ENCODE measurements around the gene SMR3B. TPM values are rescaled to one million over a fixed set of nuclear protein-coding genes. Genes with fewer than 3 reads are reported as not detected.

Gene SMR3B
- polyA plus RNA-seq, 1 of the 3 experiments (the other 2 are of a cell fraction), result not detected

DNA sequence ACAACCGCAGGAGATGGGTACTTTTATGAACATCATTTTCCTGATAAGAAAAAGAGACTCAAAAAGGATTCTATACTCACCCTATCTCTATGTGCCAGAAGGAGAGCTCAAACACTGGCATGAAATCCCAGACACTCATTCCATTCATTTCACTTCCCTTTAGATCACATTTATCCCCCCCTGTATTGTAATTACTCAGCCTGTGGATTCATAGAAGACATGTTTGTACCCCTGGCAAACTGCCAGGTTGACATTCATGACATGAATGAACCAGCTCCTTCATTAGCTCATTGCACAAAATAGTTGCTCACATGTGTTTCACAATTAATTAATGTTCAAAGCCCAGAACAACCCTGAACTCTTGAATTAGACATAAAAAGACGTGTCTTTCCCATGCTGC, 17.5 kb upstream of the SMR3B start:
- H3K9me3 ChIP-seq, result no peaks in the 10 kb centered on the region

DNA sequence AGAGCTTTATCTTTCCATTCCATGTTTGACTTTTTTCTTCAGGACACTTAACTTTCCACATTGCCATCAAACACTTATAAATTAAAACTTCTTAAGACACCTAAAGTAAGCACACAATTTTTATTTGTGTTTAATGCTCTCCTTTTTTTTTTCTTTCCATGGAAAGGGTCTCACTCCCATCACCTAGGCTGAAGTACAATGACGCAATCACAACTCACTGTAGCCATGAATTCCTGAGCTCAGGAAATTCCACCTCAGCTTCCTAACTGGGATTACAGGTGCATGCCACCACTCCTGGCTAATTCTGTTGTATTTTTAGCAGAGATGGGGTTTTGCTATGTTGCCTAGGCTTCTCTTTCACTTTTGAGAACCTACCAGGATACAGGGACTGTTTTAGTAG, 15.1 kb upstream of the SMR3B start:
- H2AFZ ChIP-seq (ENCODE audit: low read depth), result no peak overlapping the region
- H3K27me3 ChIP-seq (ENCODE audit: insufficient read depth), result no peaks in the 10 kb centered on the region
- H3K4me1 ChIP-seq (ENCODE audit: control insufficient read depth in 1 of 2, insufficient read depth in 2 of 2, low read depth in 1 of 2, low read length in 1 of 2), result no peaks in the 10 kb centered on the region
- no peaks in the 10 kb centered on the region for H4K20me1 ChIP-seq (ENCODE audit: insufficient read depth)
- CTCF ChIA-PET, result no interaction called here
- H3K36me3 ChIP-seq (replicated peaks in 1 of 2; ENCODE audit: control insufficient read depth in 1 of 2, insufficient read depth in 2 of 2, low read length in 1 of 2), result no peaks in the 10 kb centered on the region
- no peak overlapping the region for H3K27ac ChIP-seq (ENCODE audit: low read depth in 2 of 2, low read length in 1 of 2)
- H3K9ac ChIP-seq, result no peak overlapping the region
- no peaks in the 10 kb centered on the region for H3F3A ChIP-seq (replicated peaks; ENCODE audit: insufficient read depth)
- 8% methylated on average over 1 of the region's 1 CpG for WGBS (ENCODE audit: low lambda C conversion rate)
- H3K9me2 ChIP-seq, result no peaks in the 10 kb centered on the region
- no peaks in the 10 kb centered on the region for H3K9me3 ChIP-seq
- H3K79me2 ChIP-seq (ENCODE audit: insufficient read depth), result no peaks in the 10 kb centered on the region
- no peak overlapping the region for H3K4me2 ChIP-seq
- POLR2A ChIA-PET, result no interaction called here
- no peak for DNase-seq
- H3K4me3 ChIP-seq (ENCODE audit: low read depth in 2 of 2, low read length in 1 of 2), result no peak overlapping the region
- TF ChIP-seq, protein P1, sequence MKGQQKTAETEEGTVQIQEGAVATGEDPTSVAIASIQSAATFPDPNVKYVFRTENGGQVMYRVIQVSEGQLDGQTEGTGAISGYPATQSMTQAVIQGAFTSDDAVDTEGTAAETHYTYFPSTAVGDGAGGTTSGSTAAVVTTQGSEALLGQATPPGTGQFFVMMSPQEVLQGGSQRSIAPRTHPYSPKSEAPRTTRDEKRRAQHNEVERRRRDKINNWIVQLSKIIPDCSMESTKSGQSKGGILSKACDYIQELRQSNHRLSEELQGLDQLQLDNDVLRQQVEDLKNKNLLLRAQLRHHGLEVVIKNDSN (IDR thresholded peaks at IDR 0.05; ENCODE audit: borderline replicate concordance, low read depth), result no peak
- TF ChIP-seq MXI1 (IDR thresholded peaks at IDR 0.05; ENCODE audit: low read depth, low read length) (no peak), TCF12 (IDR thresholded peaks at IDR 0.05) (no peak), FOSL2 (IDR thresholded peaks at IDR 0.05; ENCODE audit: borderline replicate concordance, low read depth) (no peak), EZH2phosphoT487 (IDR thresholded peaks at IDR 0.05; ENCODE audit: borderline replicate concordance, low read depth) (no peak), RFX5 (IDR thresholded peaks at IDR 0.05; ENCODE audit: low read length) (no peak), CTCF (IDR thresholded peaks at IDR 0.05) (no peak)
- TF ChIP-seq, protein P2, sequence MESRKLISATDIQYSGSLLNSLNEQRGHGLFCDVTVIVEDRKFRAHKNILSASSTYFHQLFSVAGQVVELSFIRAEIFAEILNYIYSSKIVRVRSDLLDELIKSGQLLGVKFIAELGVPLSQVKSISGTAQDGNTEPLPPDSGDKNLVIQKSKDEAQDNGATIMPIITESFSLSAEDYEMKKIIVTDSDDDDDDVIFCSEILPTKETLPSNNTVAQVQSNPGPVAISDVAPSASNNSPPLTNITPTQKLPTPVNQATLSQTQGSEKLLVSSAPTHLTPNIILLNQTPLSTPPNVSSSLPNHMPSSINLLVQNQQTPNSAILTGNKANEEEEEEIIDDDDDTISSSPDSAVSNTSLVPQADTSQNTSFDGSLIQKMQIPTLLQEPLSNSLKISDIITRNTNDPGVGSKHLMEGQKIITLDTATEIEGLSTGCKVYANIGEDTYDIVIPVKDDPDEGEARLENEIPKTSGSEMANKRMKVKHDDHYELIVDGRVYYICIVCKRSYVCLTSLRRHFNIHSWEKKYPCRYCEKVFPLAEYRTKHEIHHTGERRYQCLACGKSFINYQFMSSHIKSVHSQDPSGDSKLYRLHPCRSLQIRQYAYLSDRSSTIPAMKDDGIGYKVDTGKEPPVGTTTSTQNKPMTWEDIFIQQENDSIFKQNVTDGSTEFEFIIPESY (IDR thresholded peaks at IDR 0.05; ENCODE audit: borderline replicate concordance, low read depth), result no peak

More for the DNA sequence above, 17.5 kb upstream of the SMR3B start:
- 3% methylated on average over 2 of the region's 2 CpGs for WGBS (ENCODE audit: low lambda C conversion rate)
- no peak overlapping the region for H3K4me3 ChIP-seq (ENCODE audit: low read depth in 2 of 2, low read length in 1 of 2)
- H2AFZ ChIP-seq (ENCODE audit: low read depth), result no peak overlapping the region
- H3K9me2 ChIP-seq, result no peaks in the 10 kb centered on the region
- no peaks in the 10 kb centered on the region for H3F3A ChIP-seq (replicated peaks; ENCODE audit: insufficient read depth)
- TF ChIP-seq TAF1 (IDR thresholded peaks at IDR 0.05; ENCODE audit: borderline replicate concordance, low read depth, low read length) (no peak), RXRA (IDR thresholded peaks at IDR 0.05; ENCODE audit: borderline replicate concordance, low read depth) (no peak), RAD21 (IDR thresholded peaks at IDR 0.05; ENCODE audit: low read length) (no peak), USF2 (IDR thresholded peaks at IDR 0.05; ENCODE audit: borderline replicate concordance, low read depth, low read length) (no peak), EP300 (IDR thresholded peaks at IDR 0.05; ENCODE audit: borderline replicate concordance in 1 of 2, low read depth in 1 of 2, low read length in 1 of 2) (no peak), MAX (IDR thresholded peaks at IDR 0.05; ENCODE audit: low read depth) (no peak), FOSL2 (IDR thresholded peaks at IDR 0.05; ENCODE audit: borderline replicate concordance, low read depth) (no peak), JUND (IDR thresholded peaks at IDR 0.05) (no peak), ELF1 (IDR thresholded peaks at IDR 0.05) (no peak), YY1 (IDR thresholded peaks at IDR 0.05; ENCODE audit: low read depth) (no peak), RCOR1 (IDR thresholded peaks at IDR 0.05; ENCODE audit: low read length) (no peak), RFX5 (IDR thresholded peaks at IDR 0.05; ENCODE audit: low read length) (no peak), CTCF (IDR thresholded peaks at IDR 0.05) (no peak), MEF2A (IDR thresholded peaks at IDR 0.05; ENCODE audit: borderline replicate concordance, low read depth) (no peak)
- no peaks in the 10 kb centered on the region for H3K79me2 ChIP-seq (ENCODE audit: insufficient read depth)
- POLR2A ChIA-PET, result no interaction called here
- DNase-seq, result no peak
- no peaks in the 10 kb centered on the region for H3K27me3 ChIP-seq (ENCODE audit: insufficient read depth)
- no peaks in the 10 kb centered on the region for H3K4me1 ChIP-seq (ENCODE audit: control insufficient read depth in 1 of 2, insufficient read depth in 2 of 2, low read depth in 1 of 2, low read length in 1 of 2)
- no peak overlapping the region for H3K9ac ChIP-seq
- CTCF ChIA-PET, result interaction anchor here (0.6 to 0.8 kb wide), 2 partner anchors 21 to 27 kb away, joined by 3 to 4 read pairs; no protein-coding TSS in a partner anchor
- no peaks in the 10 kb centered on the region for H3K36me3 ChIP-seq (replicated peaks in 1 of 2; ENCODE audit: control insufficient read depth in 1 of 2, insufficient read depth in 2 of 2, low read length in 1 of 2)
- no peaks in the 10 kb centered on the region for H4K20me1 ChIP-seq (ENCODE audit: insufficient read depth)
- no peak overlapping the region for H3K27ac ChIP-seq (ENCODE audit: low read depth in 2 of 2, low read length in 1 of 2)
- H3K4me2 ChIP-seq, result no peak overlapping the region

All from SK-N-SH (cell line).